Uterus (tissue), 4 donors: ENCODE measurements around the gene CACNA1C. TPM values are rescaled to one million over a fixed set of nuclear protein-coding genes. Genes with fewer than 3 reads are reported as not detected.
"Not testable (repeated sequence)": the region's sequence is repeated elsewhere in the genome, so short reads cannot be mapped to it uniquely, and the experiment has no call there.

Source experiments
- DNase-seq, 2 donors: peaks; one replicate each; pipeline ENCODE4 v3.0.0-alpha.2; 2019 to 2020
- H3K27ac ChIP-seq, 2 donors: fragments of 200-600 bp; sonication (generic); 1 replicate in 1 of 2; 2 replicates in 1 of 2; pipeline ENCODE4 v1.5.1; 2016 to 2018
- H3K27me3 ChIP-seq, 2 donors: fragments of 200-600 bp; sonication (generic); one replicate each; pipeline ENCODE4 v1.5.1; 2018 to 2019; ENCODE audit warnings: control low read depth in 1 of 2
- H3K36me3 ChIP-seq, 2 donors: fragments of 200-600 bp; sonication (generic); one replicate each; pipeline ENCODE4 v1.5.1; 2019; ENCODE audit warnings: control low read depth in 1 of 2
- H3K4me1 ChIP-seq, 2 donors: fragments of 200-600 bp; sonication (generic); one replicate each; pipeline ENCODE4 v1.5.1; 2018 to 2019; ENCODE audit warnings: control low read depth in 1 of 2
- H3K4me3 ChIP-seq, 2 donors: fragments of 200-600 bp; sonication (generic); 1 replicate in 1 of 2; 2 replicates in 1 of 2; pipeline ENCODE4 v1.5.1; 2018 to 2019; ENCODE audit warnings: mild to moderate bottlenecking in 1 of 2
- H3K9me3 ChIP-seq, 2 donors: fragments of 200-600 bp; sonication (generic); one replicate each; pipeline ENCODE4 v1.5.1; 2019; ENCODE audit warnings: control low read depth in 1 of 2
- POLR2A ChIP-seq, 2 donors: fragments of 450-650 bp; IDR thresholded peaks; one replicate each; pipeline ENCODE4 v1.6.1; 2016; ENCODE audit warnings: antibody characterized with exemption in 2 of 2, mild to moderate bottlenecking in 1 of 2, moderate library complexity in 1 of 2
- intact Hi-C: fragments of 100-400 bp; cut with DNase I; formaldehyde crosslinking; loops from one replicate; pipeline ENCODE4 v1.15.1; 2023; ENCODE audit warnings: low total_unique reads
- total RNA-seq, 4 donors: library from RNA; depleted of rRNA in 3 of 4; stranded (reverse); fragments of >200 nt in 3 of 4; gene quantifications; one replicate each; pipeline versions ENCODE4 v1.1.0 to v1.2.4, GENCODE V29; 2014 to 2023
- TF ChIP-seq, protein P1 (sequence below), 4 experiments: fragments of 200-600 bp in 2 of 4; fragments of 450-650 bp in 2 of 4; sonication (generic) in 2 of 4; IDR thresholded peaks; one replicate each; pipeline ENCODE4 v1.5.1; 2016 to 2019; ENCODE audit warnings: antibody characterized with exemption in 4 of 4, mild to moderate bottlenecking in 2 of 4, moderate library complexity in 1 of 4
- donor health status: DM: yes; HTN: yes; CAD: no.

CACNA1C gene
- total RNA-seq, 4 donors from 2014 or later = 15.9 to 121 (median 32.1) TPM

DNA sequence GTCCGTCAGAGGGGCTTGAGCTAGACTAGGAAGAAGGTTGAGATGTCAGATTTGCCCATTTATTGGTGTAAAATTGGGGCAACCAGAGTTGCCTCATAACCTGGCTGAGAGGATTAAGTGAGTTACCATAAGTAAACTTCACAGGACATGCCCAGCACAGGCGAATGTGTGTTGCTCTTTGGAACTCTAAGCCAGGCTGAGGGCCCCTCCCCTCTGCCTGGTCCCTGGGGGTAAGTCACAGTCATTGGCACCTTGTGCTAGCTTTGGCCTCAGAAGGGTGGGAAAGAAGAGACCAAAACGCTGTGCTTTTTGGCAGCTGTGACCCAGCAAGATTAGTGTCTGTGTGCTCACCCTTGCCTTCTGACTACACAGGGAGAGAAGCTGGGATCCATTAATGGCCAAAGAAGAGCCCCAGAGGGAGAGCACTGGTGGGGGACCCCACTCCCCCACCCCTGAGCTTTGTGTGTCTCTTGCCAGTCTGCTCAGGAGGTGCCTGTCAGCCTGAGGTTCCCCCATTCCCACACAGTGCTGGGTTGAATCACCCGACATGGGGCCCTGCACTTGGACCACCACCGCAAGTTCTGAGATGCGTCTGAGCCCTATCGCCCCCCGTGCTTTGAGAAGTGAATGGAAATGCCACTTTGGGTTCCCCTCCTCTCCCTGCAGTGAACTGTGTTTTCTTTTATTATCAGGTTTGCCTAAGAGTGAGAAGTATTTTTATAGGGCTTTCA, 74.1 kb downstream of the CACNA1C start:
- Histone ChIP-seq H3K27me3 (no peaks in the 10 kb centered on the region), H3K27ac (no peak overlapping the region), H3K36me3 (no peaks in the 10 kb centered on the region), H3K4me1 (no peaks in the 10 kb centered on the region), H3K9me3 (no peaks in the 10 kb centered on the region), H3K4me3 (no peak overlapping the region)
- intact Hi-C loops = no loop called here
- no peak for DNase-seq
- TF ChIP-seq, protein P1, sequence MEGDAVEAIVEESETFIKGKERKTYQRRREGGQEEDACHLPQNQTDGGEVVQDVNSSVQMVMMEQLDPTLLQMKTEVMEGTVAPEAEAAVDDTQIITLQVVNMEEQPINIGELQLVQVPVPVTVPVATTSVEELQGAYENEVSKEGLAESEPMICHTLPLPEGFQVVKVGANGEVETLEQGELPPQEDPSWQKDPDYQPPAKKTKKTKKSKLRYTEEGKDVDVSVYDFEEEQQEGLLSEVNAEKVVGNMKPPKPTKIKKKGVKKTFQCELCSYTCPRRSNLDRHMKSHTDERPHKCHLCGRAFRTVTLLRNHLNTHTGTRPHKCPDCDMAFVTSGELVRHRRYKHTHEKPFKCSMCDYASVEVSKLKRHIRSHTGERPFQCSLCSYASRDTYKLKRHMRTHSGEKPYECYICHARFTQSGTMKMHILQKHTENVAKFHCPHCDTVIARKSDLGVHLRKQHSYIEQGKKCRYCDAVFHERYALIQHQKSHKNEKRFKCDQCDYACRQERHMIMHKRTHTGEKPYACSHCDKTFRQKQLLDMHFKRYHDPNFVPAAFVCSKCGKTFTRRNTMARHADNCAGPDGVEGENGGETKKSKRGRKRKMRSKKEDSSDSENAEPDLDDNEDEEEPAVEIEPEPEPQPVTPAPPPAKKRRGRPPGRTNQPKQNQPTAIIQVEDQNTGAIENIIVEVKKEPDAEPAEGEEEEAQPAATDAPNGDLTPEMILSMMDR (IDR thresholded peaks at IDR 0.05) = no peak
- no peak for TF ChIP-seq POLR2A (IDR thresholded peaks at IDR 0.05)

DNA sequence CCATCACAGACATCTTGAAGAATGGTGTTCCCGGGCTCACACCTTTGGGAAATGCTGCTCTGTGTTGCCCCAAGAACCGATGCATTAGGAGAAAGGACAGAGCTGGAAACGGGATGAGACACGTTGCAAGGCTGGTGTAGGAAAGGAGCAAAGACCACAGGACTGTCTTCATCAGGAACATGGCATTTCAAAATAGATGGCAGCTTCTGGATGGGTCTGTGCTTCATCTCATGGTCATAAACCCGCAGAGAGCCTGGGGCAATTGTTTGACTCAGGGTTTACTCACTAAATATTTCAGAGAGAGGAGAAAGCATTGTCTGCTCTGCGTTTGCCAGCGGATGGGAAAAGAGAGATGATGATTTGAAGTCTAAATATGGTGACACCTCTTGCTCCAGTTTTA, 76.3 kb downstream of the CACNA1C start:
- Histone ChIP-seq H3K36me3 (no peaks in the 10 kb centered on the region), H3K4me3 (no peak overlapping the region), H3K9me3 (no peaks in the 10 kb centered on the region), H3K27ac (no peak overlapping the region), H3K4me1 (no peaks in the 10 kb centered on the region), H3K27me3 (no peaks in the 10 kb centered on the region)
- TF ChIP-seq POLR2A (IDR thresholded peaks at IDR 0.05) = no peak
- TF ChIP-seq, protein P1 (IDR thresholded peaks at IDR 0.05) = no peak
- intact Hi-C loops = no loop called here
- DNase-seq = no peak

DNA sequence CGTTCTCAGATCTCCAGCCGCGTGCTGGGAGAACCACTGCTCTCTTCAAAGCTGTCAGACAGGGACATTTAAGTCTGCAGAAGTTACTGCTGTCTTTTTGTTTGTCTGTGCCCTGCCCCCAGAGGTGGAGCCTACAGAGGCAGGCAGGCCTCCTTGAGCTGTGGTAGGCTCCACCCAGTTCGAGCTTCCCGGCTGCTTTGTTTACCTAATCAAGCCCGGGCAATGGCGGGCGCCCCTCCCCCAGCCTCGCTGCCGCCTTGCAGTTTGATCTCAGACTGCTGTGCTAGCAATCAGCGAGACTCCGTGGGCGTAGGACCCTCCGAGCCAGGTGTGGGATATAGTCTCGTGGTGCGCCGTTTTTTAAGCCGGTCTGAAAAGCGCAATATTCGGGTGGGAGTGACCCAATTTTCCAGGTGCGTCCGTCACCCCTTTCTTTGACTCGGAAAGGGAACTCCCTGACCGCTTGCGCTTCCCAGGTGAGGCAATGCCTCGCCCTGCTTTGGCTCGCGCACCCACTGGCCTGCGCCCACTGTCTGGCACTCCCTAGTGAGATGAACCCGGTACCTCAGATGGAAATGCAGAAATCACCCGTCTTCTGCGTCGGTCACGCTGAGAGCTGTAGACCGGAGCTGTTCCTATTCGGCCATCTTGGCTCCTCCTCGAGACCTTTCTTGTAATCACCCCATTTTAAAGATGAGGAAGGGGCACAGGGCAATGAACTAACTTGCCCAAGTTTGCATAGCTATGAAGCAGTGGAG, 83.1 kb downstream of the CACNA1C start:
- H3K27ac ChIP-seq, intact Hi-C loops, DNase-seq, H3K27me3 ChIP-seq, H3K36me3 ChIP-seq, H3K4me3 ChIP-seq, H3K4me1 ChIP-seq, H3K9me3 ChIP-seq: not testable (repeated sequence)

DNA sequence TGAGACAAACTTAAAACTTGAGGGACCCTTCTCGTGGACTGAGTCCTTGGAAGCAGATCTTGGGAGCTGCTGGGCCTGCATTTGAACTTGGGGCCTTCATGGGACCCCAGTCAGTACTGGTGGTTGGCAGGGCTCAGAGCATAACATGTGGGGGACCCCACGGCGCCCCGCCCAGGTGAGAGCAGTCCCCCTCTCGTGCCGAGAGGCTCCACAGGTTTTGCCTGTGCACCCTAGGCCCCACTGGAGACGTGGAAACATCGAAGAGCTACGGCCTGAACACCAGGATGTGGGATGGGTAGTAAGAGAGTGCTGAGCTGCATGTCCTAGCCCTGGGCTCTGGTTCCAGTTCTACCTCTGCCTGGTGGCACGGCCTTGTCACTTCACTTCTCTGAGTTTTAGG, 84.1 kb downstream of the CACNA1C start:
- peak overlapping the region in 1 of 2 donors; percentile 45 for H3K27ac ChIP-seq
- no peak overlapping the region for H3K4me3 ChIP-seq
- H3K27me3 ChIP-seq = no peaks in the 10 kb centered on the region
- intact Hi-C loops = no loop called here
- no peaks in the 10 kb centered on the region for H3K36me3 ChIP-seq
- TF ChIP-seq, protein P1 (IDR thresholded peaks at IDR 0.05) = no peak
- no peak for TF ChIP-seq POLR2A (IDR thresholded peaks at IDR 0.05)
- DNase-seq = no peak
- H3K9me3 ChIP-seq = no peaks in the 10 kb centered on the region
- peaks cover 0 to 6% of the 10 kb centered on the region in 2 donors for H3K4me1 ChIP-seq

DNA sequence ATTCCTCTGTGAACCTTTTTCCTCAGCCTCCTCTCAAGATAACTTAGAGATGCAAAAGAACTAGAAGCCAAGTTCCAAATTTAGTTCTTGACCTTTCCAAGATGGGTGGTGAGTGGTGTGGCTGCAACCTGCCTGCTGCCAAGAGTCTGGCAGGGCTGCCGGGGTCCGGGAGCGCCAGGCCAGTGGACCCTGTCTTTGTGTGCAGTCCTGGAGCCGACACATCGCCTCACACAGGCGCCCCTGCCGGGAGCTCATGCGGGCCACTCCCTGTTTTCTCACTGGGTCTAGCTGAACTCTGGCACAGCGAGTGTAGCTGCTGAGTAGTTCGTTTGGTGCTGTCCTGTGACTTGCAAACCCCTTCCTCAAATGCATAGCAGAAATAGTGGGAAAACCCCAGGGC, 84.9 kb downstream of the CACNA1C start:
- H3K27ac ChIP-seq = peak overlapping the region; percentile 22 to 41

More for the DNA sequence above, 84.9 kb downstream of the CACNA1C start:
- Histone ChIP-seq H3K9me3 (no peaks in the 10 kb centered on the region), H3K27me3 (no peaks in the 10 kb centered on the region), H3K4me1 (peaks cover 0 to 6% of the 10 kb centered on the region in 2 donors), H3K36me3 (no peaks in the 10 kb centered on the region), H3K4me3 (no peak overlapping the region)
- no peak for DNase-seq
- intact Hi-C loops = no loop called here
- TF ChIP-seq, protein P1 (IDR thresholded peaks at IDR 0.05) = no peak
- no peak for TF ChIP-seq POLR2A (IDR thresholded peaks at IDR 0.05)
